PC-3 (cell line): ENCODE results near the gene MUTYH.

Experiments used
- EZH2 ChIP-seq: fragments of 300-600 bp; sonication (generic); IDR thresholded peaks from one replicate; pipeline ENCODE4 v1.6.1; 2017; ENCODE audit warnings: antibody characterized with exemption, mild to moderate bottlenecking, low read length; ENCODE audit not compliant: unreplicated experiment
- EZH2phosphoT487 ChIP-seq: fragments of 300-600 bp; sonication (generic); IDR thresholded peaks from 2 replicates; pipeline ENCODE4 v1.6.1; 2018; ENCODE audit warnings: mild to moderate bottlenecking, antibody characterized with exemption, low read length, borderline replicate concordance
- TF ChIP-seq, protein P1 (sequence below): fragments of 300-600 bp; sonication (generic); conservative IDR thresholded peaks from 2 replicates; pipeline ENCODE4 v1.5.1; 2017; ENCODE audit warnings: antibody characterized with exemption, low read depth, mild to moderate bottlenecking, low read length

DNA sequence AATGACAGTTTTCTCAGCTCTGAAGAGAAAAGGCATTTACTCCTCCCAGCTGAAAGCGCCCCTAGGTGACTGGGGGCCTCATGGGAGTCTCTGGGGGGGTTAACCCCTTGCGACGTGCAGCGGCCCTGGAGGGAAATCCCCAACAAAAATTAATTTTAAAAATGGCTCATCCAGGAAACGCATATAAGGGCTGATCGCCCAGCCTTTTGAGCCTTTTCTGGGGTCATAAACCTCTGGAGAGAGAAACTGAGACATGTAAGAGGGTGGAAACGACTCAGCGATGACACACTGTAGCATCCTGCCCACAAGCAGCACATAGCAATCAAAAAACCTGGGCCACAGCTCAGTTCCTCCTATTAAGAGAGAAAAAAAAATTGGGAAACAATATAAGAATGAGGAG, 33.9 kb downstream of the MUTYH start:
- TF ChIP-seq, protein P1, sequence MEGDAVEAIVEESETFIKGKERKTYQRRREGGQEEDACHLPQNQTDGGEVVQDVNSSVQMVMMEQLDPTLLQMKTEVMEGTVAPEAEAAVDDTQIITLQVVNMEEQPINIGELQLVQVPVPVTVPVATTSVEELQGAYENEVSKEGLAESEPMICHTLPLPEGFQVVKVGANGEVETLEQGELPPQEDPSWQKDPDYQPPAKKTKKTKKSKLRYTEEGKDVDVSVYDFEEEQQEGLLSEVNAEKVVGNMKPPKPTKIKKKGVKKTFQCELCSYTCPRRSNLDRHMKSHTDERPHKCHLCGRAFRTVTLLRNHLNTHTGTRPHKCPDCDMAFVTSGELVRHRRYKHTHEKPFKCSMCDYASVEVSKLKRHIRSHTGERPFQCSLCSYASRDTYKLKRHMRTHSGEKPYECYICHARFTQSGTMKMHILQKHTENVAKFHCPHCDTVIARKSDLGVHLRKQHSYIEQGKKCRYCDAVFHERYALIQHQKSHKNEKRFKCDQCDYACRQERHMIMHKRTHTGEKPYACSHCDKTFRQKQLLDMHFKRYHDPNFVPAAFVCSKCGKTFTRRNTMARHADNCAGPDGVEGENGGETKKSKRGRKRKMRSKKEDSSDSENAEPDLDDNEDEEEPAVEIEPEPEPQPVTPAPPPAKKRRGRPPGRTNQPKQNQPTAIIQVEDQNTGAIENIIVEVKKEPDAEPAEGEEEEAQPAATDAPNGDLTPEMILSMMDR = no peak
- TF ChIP-seq EZH2 (no peak), EZH2phosphoT487 (no peak)
